IMR-90 (cell line): ENCODE data around the gene WDR47. TPM values are rescaled to one million over a fixed set of nuclear protein-coding genes. Genes with fewer than 3 reads are reported as not detected.
A peak's percentile ranks its signal among the peaks of the same experiment; 100 is the strongest.

Experiments
- ATAC-seq: fragments of 200-7000 bp; cut with Tn5 transposase; 2 replicates; pipeline ENCODE4 v1.9.1; 2020; ENCODE audit warnings: low read depth, mild to moderate bottlenecking, moderate library complexity
- BruUV-seq: library from RNA; stranded (reverse); fragments of 400-500 nt; replicated peaks from 2 replicates; lab custom pipeline; 2021; lab: Mats Ljungman, UMichigan
- CTCF ChIA-PET: fragments of 300-600 bp; formaldehyde crosslinking; extraction: SDS; loops from one replicate; lab custom pipeline; 2021; ENCODE audit warnings: antibody characterized with exemption; lab: Yijun Ruan, JAX
- POLR2A ChIA-PET: fragments of 300-600 bp; sonication (Branson Sonifier 250); formaldehyde crosslinking; loops from one replicate; lab custom pipeline; 2022; ENCODE audit warnings: antibody characterized with exemption; ENCODE audit not compliant: unreplicated experiment; lab: Charles Lee
- DNase-seq: peaks from one replicate; pipeline ENCODE4 v3.0.0; 2013
- H2AFZ ChIP-seq: replicated peaks from 2 replicates; pipeline ENCODE3; 2013; ENCODE audit warnings: low read length, mild to moderate bottlenecking; ENCODE audit not compliant: poor library complexity
- H2AK5ac ChIP-seq: 2 replicates; pipeline ENCODE4 v1.6.1; 2013; ENCODE audit warnings: low read depth, low read length, inconsistent platforms
- H2AK9ac ChIP-seq: replicated peaks from 2 replicates; pipeline ENCODE3; 2013; ENCODE audit warnings: mild to moderate bottlenecking, low read depth, low read length, moderate library complexity; ENCODE audit not compliant: poor library complexity
- H2BK120ac ChIP-seq: 2 replicates; pipeline ENCODE4 v1.6.1; 2013; ENCODE audit warnings: low read depth, low read length, inconsistent platforms
- H2BK15ac ChIP-seq: 3 replicates; pipeline ENCODE4 v1.6.1; 2013; ENCODE audit warnings: low read depth, low read length, inconsistent platforms
- H2BK20ac ChIP-seq: 2 replicates; pipeline ENCODE4 v1.6.1; 2013; ENCODE audit warnings: low read depth, mild to moderate bottlenecking, inconsistent platforms, low read length, moderate library complexity
- H2BK5ac ChIP-seq: 2 replicates; pipeline ENCODE4 v1.6.1; 2013; ENCODE audit warnings: mild to moderate bottlenecking, low read depth, low read length, inconsistent platforms; ENCODE audit not compliant: poor library complexity, severe bottlenecking
- H3K14ac ChIP-seq: replicated peaks from 2 replicates; pipeline ENCODE4 v1.6.1; 2013; ENCODE audit warnings: low read depth, low read length, inconsistent platforms
- H3K18ac ChIP-seq: 2 replicates; pipeline ENCODE4 v1.6.1; 2013; ENCODE audit warnings: low read depth, low read length, control low read depth
- H3K23ac ChIP-seq: 2 replicates; pipeline ENCODE4 v1.6.1; 2013; ENCODE audit warnings: low read depth, low read length, inconsistent platforms
- H3K27ac ChIP-seq: 2 replicates; pipeline ENCODE4 v1.5.1; 2013; ENCODE audit warnings: mild to moderate bottlenecking, control low read depth, low read length; ENCODE audit not compliant: insufficient read depth
- H3K27me3 ChIP-seq: 2 replicates; pipeline ENCODE4 v1.6.1; 2013; ENCODE audit warnings: low read length; ENCODE audit not compliant: control insufficient read depth, insufficient read depth
- H3K36me3 ChIP-seq: 2 replicates; pipeline ENCODE4 v1.6.1; 2013; ENCODE audit warnings: low read length, mixed read lengths; ENCODE audit not compliant: control insufficient read depth, insufficient read depth
- H3K4ac ChIP-seq: 2 replicates; pipeline ENCODE4 v1.6.1; 2013; ENCODE audit warnings: low read depth, low read length, inconsistent platforms
- H3K4me1 ChIP-seq: 2 replicates; pipeline ENCODE4 v1.6.1; 2013; ENCODE audit warnings: low read length, mixed read lengths; ENCODE audit not compliant: control insufficient read depth, insufficient read depth
- H3K4me2 ChIP-seq: 2 replicates; pipeline ENCODE4 v1.6.1; 2013; ENCODE audit warnings: low read depth, mild to moderate bottlenecking, control low read depth, low read length, moderate library complexity
- H3K4me3 ChIP-seq: 2 replicates; pipeline ENCODE4 v1.5.1; 2013; ENCODE audit warnings: low read depth, mild to moderate bottlenecking, control low read depth, low read length, moderate library complexity; ENCODE audit not compliant: insufficient read depth
- H3K56ac ChIP-seq: 2 replicates; pipeline ENCODE4 v1.6.1; 2013; ENCODE audit warnings: low read length, inconsistent platforms; ENCODE audit not compliant: insufficient read depth; ENCODE audit errors: extremely low read depth
- H3K79me1 ChIP-seq, 2 experiments: 2 replicates each; pipeline ENCODE4 v1.6.1; 2013; ENCODE audit warnings: low read length in 2 of 2, inconsistent platforms in 1 of 2, low read depth in 1 of 2
- H3K9ac ChIP-seq: 2 replicates; pipeline ENCODE4 v1.6.1; 2013; ENCODE audit warnings: low read depth, low read length, control low read depth
- H3K9me1 ChIP-seq: 2 replicates; pipeline ENCODE4 v1.6.1; 2013; ENCODE audit warnings: low read length, inconsistent platforms; ENCODE audit not compliant: insufficient read depth
- H3K9me3 ChIP-seq: 2 replicates; pipeline ENCODE4 v1.6.1; 2013; ENCODE audit warnings: low read length; ENCODE audit not compliant: control insufficient read depth, insufficient read depth
- H4K20me1 ChIP-seq: 2 replicates; pipeline ENCODE4 v1.6.1; 2013; ENCODE audit warnings: low read length, inconsistent platforms; ENCODE audit not compliant: insufficient read depth
- H4K5ac ChIP-seq: 2 replicates; pipeline ENCODE4 v1.6.1; 2013; ENCODE audit warnings: mild to moderate bottlenecking, low read depth, low read length, control low read depth
- H4K8ac ChIP-seq, 2 experiments: 2 replicates each; pipeline ENCODE4 v1.6.1; 2013; ENCODE audit warnings: low read depth in 2 of 2, low read length in 2 of 2, control low read depth in 1 of 2, inconsistent platforms in 1 of 2
- H4K91ac ChIP-seq: 2 replicates; pipeline ENCODE4 v1.6.1; 2013; ENCODE audit warnings: low read depth, low read length, inconsistent platforms; ENCODE audit not compliant: insufficient read depth
- BHLHE40 ChIP-seq: fragments of 150-350 bp; IDR thresholded peaks from 2 replicates; pipeline ENCODE4 v1.6.1; 2016; ENCODE audit warnings: mild to moderate bottlenecking, low read depth, low read length
- CEBPB ChIP-seq: IDR thresholded peaks from 2 replicates; pipeline ENCODE4 v1.6.1; 2012; ENCODE audit warnings: low read depth, low read length, improper control_type of control experiment
- CHD1 ChIP-seq: IDR thresholded peaks from 2 replicates; pipeline ENCODE4 v1.6.1; 2012; ENCODE audit warnings: low read depth, low read length, improper control_type of control experiment
- FOS ChIP-seq: fragments of 150-350 bp; IDR thresholded peaks from 2 replicates; pipeline ENCODE4 v1.6.1; 2016; ENCODE audit warnings: low read depth, low read length
- MAFK ChIP-seq: IDR thresholded peaks from 2 replicates; pipeline ENCODE4 v1.6.1; 2012; ENCODE audit warnings: low read depth, low read length, improper control_type of control experiment
- MAZ ChIP-seq: IDR thresholded peaks from 2 replicates; pipeline ENCODE4 v1.6.1; 2012; ENCODE audit warnings: low read depth, mild to moderate bottlenecking, low read length, improper control_type of control experiment, moderate library complexity, borderline replicate concordance
- MXI1 ChIP-seq: IDR thresholded peaks from 2 replicates; pipeline ENCODE4 v1.6.1; 2012; ENCODE audit warnings: low read depth, mild to moderate bottlenecking, low read length, moderate library complexity, borderline replicate concordance
- NFE2L2 ChIP-seq: fragments of 150-350 bp; IDR thresholded peaks from 2 replicates; pipeline ENCODE4 v1.6.1; 2016; ENCODE audit warnings: low read depth, mild to moderate bottlenecking, low read length
- POLR2A ChIP-seq: IDR thresholded peaks from 2 replicates; pipeline ENCODE4 v1.6.1; 2012; ENCODE audit warnings: mild to moderate bottlenecking, low read depth, low read length
- RAD21 ChIP-seq: IDR thresholded peaks from 2 replicates; pipeline ENCODE4 v1.6.1; 2012; ENCODE audit warnings: low read length, improper control_type of control experiment
- RCOR1 ChIP-seq: IDR thresholded peaks from 2 replicates; pipeline ENCODE4 v1.6.1; 2012; ENCODE audit warnings: mild to moderate bottlenecking, low read length, improper control_type of control experiment; ENCODE audit not compliant: insufficient replicate concordance
- RFX5 ChIP-seq: IDR thresholded peaks from 2 replicates; pipeline ENCODE4 v1.8.0; 2012; ENCODE audit warnings: low read depth, mild to moderate bottlenecking, low read length, moderate library complexity
- SMC3 ChIP-seq: fragments of 150-350 bp; IDR thresholded peaks from 2 replicates; pipeline ENCODE4 v1.6.1; 2016; ENCODE audit warnings: low read depth, mild to moderate bottlenecking, antibody characterized with exemption, low read length, moderate library complexity
- WGBS, 2 experiments: methylation state at CpG; one replicate each; pipeline versions ENCODE4 v1.1.5 to v1.1.7; 2013; ENCODE audit warnings: missing lambda C conversion rate in 2 of 2; ENCODE audit not compliant: insufficient read length in 1 of 2; ENCODE audit errors: extremely low coverage in 2 of 2; 5-methylcytosine and 5-hydroxymethylcytosine counted together
- dilution Hi-C: fragments of 300-500 bp; cut with HindIII; formaldehyde crosslinking; loops from one replicate; pipeline ENCODE4 v1.14.3; 2018; ENCODE audit warnings: low sequenced_read_pairs; ENCODE audit not compliant: unreplicated experiment
- in situ Hi-C: fragments of 300-500 bp; cut with MboI; formaldehyde crosslinking; loops from 3 replicates; pipeline ENCODE4 v1.14.3; 2019; ENCODE audit warnings: low sequenced_read_pairs, inconsistent platforms, mixed read lengths
- intact Hi-C: fragments of 100-400 bp; cut with micrococcal nuclease; formaldehyde crosslinking; loops from 2 replicates; pipeline ENCODE4 v1.10.0; 2022
- polyA plus RNA-seq, 3 experiments: library from polyadenylated mRNA; depleted of rRNA; stranded (reverse); fragments of >200 nt; gene quantifications; 2 replicates each; pipeline ENCODE4 v1.2.3, GENCODE V29; 2012; ENCODE audit warnings: low replicate concordance in 1 of 3
- total RNA-seq: library from RNA; depleted of rRNA; stranded (reverse); fragments of >200 nt; gene quantifications from 2 replicates; pipeline ENCODE4 v1.2.3, GENCODE V29; 2012
- TF ChIP-seq, protein P1 (sequence below): conservative IDR thresholded peaks from 2 replicates; pipeline ENCODE4 v1.5.1; 2012; ENCODE audit warnings: mild to moderate bottlenecking, low read depth, low read length, improper control_type of control experiment
- TF ChIP-seq, protein P2 (sequence below): fragments of 150-350 bp; IDR thresholded peaks from 2 replicates; pipeline ENCODE4 v1.6.1; 2017; ENCODE audit warnings: mild to moderate bottlenecking, antibody characterized with exemption, low read length, low read depth
- TF ChIP-seq, protein P3 (sequence below): fragments of 150-350 bp; IDR thresholded peaks from 2 replicates; pipeline ENCODE4 v1.6.1; 2016; ENCODE audit warnings: low read depth, mild to moderate bottlenecking, low read length, moderate library complexity, borderline replicate concordance

WDR47 gene
- total and polyA plus RNA-seq, 2 of the 4 experiments (the other 2 are of a cell fraction) = 8.2 to 17.4 TPM

DNA sequence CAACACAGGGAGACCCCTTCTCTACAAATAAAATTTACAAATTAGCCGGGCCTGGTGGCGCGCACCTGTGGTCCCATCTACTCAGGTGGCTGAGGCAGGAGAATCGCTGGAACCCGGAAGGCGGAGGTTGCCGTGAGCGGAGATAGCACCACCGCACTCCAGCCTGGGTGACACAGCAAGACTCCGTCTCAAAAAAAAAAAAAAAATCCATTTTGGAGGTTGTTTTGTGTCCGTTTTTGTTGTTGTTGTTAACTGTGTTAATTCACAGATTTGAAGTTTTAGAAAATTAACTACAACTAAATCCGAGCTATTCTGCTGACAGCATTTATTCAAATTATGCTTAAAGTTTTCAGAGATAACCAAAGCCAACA is 79.2 kb downstream of the WDR47 start:
- Histone ChIP-seq H3K27ac (peak overlapping the region; percentile 98), H3K4ac (peak overlapping the region; percentile 56), H4K91ac (peak overlapping the region; percentile 10; the same call in 1 of the 2 replicates), H2AK5ac (no peak overlapping the region), H3K4me2 (peak overlapping the region; percentile 94), H3K9ac (peak overlapping the region; percentile 93), H2BK20ac (no peak overlapping the region), H3K27me3 (no peaks in the 10 kb centered on the region), H2BK120ac (no peak overlapping the region), H2BK15ac (no peak overlapping the region), H3K4me3 (peak overlapping the region; percentile 100), H3K18ac (peak overlapping the region; percentile 27), H3K36me3 (no peaks in the 10 kb centered on the region; the same call in 1 of the 2 replicates), H4K5ac (peak overlapping the region; percentile 37; the same call in 1 of the 2 replicates), H3K14ac (peak overlapping the region; percentile 11; the same call in 1 of the 2 replicates), H2AFZ (peak overlapping the region; percentile 96), H3K79me1 (peaks cover 23 to 40% of the 10 kb centered on the region in 2 experiments), H3K4me1 (0 out of 2 replicates have a peak, but pooled peaks cover 2% of the 10 kb centered on the region), H3K23ac (0 out of 2 replicates have a peak overlapping the region, but pooled peaks have one; percentile 34), H3K9me1 (peaks cover 7% of the 10 kb centered on the region), H4K8ac (peak overlapping the region; percentile 57 to 75; a peak in 2 of 4 replicates), H3K9me3 (no peaks in the 10 kb centered on the region), H3K56ac (no peak overlapping the region), H4K20me1 (peaks cover 6% of the 10 kb centered on the region; the same call in 1 of the 2 replicates), H2BK5ac (peak overlapping the region; percentile 94), H2AK9ac (no peak overlapping the region)
- no CpG with 5 or more reads among the region's 12 CpGs for WGBS, 2 experiments
- DNase-seq (peak; percentile 6), ATAC-seq (no peak)
- TSS peak; percentile 15 for BruUV-seq
- POLR2A ChIA-PET = no interaction called here
- dilution Hi-C loops = no loop called here
- intact Hi-C loops = loop anchor here (5.0 kb wide), 1 partner anchor 150 kb away; the partner anchor contains the start of gene ELAPOR1
- CTCF ChIA-PET = interaction anchor here (0.6 kb wide), 1 partner anchor 681 kb away, joined by 5 read pairs; no protein-coding TSS in a partner anchor
- in situ Hi-C loops = no loop called here
- TF ChIP-seq CEBPB = no peak
- no peak for TF ChIP-seq NFE2L2
- TF ChIP-seq CHD1 = no peak
- no peak for TF ChIP-seq MAFK
- TF ChIP-seq RFX5 = no peak
- no peak for TF ChIP-seq MXI1
- TF ChIP-seq, protein P1, sequence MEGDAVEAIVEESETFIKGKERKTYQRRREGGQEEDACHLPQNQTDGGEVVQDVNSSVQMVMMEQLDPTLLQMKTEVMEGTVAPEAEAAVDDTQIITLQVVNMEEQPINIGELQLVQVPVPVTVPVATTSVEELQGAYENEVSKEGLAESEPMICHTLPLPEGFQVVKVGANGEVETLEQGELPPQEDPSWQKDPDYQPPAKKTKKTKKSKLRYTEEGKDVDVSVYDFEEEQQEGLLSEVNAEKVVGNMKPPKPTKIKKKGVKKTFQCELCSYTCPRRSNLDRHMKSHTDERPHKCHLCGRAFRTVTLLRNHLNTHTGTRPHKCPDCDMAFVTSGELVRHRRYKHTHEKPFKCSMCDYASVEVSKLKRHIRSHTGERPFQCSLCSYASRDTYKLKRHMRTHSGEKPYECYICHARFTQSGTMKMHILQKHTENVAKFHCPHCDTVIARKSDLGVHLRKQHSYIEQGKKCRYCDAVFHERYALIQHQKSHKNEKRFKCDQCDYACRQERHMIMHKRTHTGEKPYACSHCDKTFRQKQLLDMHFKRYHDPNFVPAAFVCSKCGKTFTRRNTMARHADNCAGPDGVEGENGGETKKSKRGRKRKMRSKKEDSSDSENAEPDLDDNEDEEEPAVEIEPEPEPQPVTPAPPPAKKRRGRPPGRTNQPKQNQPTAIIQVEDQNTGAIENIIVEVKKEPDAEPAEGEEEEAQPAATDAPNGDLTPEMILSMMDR = no peak
- TF ChIP-seq POLR2A = no peak
- no peak for TF ChIP-seq FOS
- no peak for TF ChIP-seq RAD21
- no peak for TF ChIP-seq BHLHE40
- TF ChIP-seq SMC3 = no peak
- TF ChIP-seq, protein P2, sequence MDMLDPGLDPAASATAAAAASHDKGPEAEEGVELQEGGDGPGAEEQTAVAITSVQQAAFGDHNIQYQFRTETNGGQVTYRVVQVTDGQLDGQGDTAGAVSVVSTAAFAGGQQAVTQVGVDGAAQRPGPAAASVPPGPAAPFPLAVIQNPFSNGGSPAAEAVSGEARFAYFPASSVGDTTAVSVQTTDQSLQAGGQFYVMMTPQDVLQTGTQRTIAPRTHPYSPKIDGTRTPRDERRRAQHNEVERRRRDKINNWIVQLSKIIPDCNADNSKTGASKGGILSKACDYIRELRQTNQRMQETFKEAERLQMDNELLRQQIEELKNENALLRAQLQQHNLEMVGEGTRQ = no peak
- TF ChIP-seq, protein P3, sequence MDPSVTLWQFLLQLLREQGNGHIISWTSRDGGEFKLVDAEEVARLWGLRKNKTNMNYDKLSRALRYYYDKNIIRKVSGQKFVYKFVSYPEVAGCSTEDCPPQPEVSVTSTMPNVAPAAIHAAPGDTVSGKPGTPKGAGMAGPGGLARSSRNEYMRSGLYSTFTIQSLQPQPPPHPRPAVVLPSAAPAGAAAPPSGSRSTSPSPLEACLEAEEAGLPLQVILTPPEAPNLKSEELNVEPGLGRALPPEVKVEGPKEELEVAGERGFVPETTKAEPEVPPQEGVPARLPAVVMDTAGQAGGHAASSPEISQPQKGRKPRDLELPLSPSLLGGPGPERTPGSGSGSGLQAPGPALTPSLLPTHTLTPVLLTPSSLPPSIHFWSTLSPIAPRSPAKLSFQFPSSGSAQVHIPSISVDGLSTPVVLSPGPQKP = no peak
- TF ChIP-seq MAZ = no peak
- no peak for TF ChIP-seq RCOR1
